ENCODE results near the gene SLC16A10. TPM values are rescaled to one million over a fixed set of nuclear protein-coding genes. Genes with fewer than 3 reads are reported as not detected.

The SLC16A10 gene
- total RNA-seq, 1 experiment from 2014 or later, result 0.18 TPM

- TF ChIP-seq SIN3A (IDR thresholded peaks at IDR 0.05; ENCODE audit: borderline replicate concordance, insufficient read depth, low read depth, low read length), result no peak
- TF ChIP-seq REST (IDR thresholded peaks at IDR 0.05; ENCODE audit: insufficient read depth in 1 of 2, low read depth in 2 of 2, low read length in 1 of 2), result no peak
- no peak for TF ChIP-seq CTCF (IDR thresholded peaks at IDR 0.05)
- no peak for TF ChIP-seq POLR2AphosphoS5 (IDR thresholded peaks at IDR 0.05; ENCODE audit: low read depth, low read length)
- TF ChIP-seq TCF7L2 (IDR thresholded peaks at IDR 0.05; ENCODE audit: low read depth, low read length), result no peak
- Histone ChIP-seq H3K4me3 (ENCODE audit: low read depth in 2 of 2, low read length in 2 of 2) (no peak overlapping the region), H3K9me3 (ENCODE audit: control insufficient read depth, insufficient read depth, low read depth, low read length) (no peaks in the 10 kb centered on the region; the same call in 1 of the 2 replicates), H3K36me3 (ENCODE audit: control insufficient read depth, insufficient read depth, low read length) (no peaks in the 10 kb centered on the region; the same call in 1 of the 2 replicates), H3K27ac (ENCODE audit: low read length) (no peak overlapping the region), H3K4me1 (ENCODE audit: control insufficient read depth, insufficient read depth, low read length) (no peaks in the 10 kb centered on the region), H3K27me3 (ENCODE audit: control insufficient read depth, insufficient read depth, low read length) (no peaks in the 10 kb centered on the region)
- POLR2A ChIA-PET, result no interaction called here
- in situ Hi-C loops (cut with HindIII; ENCODE audit: low pct_unique_long_range_greater_than_20kb, low sequenced_read_pairs) (no loop called here), intact Hi-C loops (cut with micrococcal nuclease; ENCODE audit: unreplicated experiment) (no loop called here)
- ATAC-seq (no peak), DNase-seq (ENCODE audit: low read depth, low spot score) (no peak)
- CTCF ChIA-PET, result no interaction called here
- BruUV-seq (replicated peaks), result no TSS peak
Observed at GRCh38 chr6:111276335-111276734, 189.0 kb downstream of the SLC16A10 start.

- POLR2A ChIA-PET, result no interaction called here
- no peak overlapping the region for H3K4me3 ChIP-seq (ENCODE audit: low read depth in 2 of 2, low read length in 2 of 2)
- H3K4me1 ChIP-seq (ENCODE audit: control insufficient read depth, insufficient read depth, low read length), result no peaks in the 10 kb centered on the region
- H3K36me3 ChIP-seq (ENCODE audit: control insufficient read depth, insufficient read depth, low read length), result no peaks in the 10 kb centered on the region; the same call in 1 of the 2 replicates
- ATAC-seq, result no peak
- no peaks in the 10 kb centered on the region; the same call in 1 of the 2 replicates for H3K9me3 ChIP-seq (ENCODE audit: control insufficient read depth, insufficient read depth, low read depth, low read length)
- CTCF ChIA-PET, result no interaction called here
- intact Hi-C loops (cut with micrococcal nuclease; ENCODE audit: unreplicated experiment) (no loop called here), in situ Hi-C loops (cut with HindIII; ENCODE audit: low pct_unique_long_range_greater_than_20kb, low sequenced_read_pairs) (no loop called here)
- DNase-seq (ENCODE audit: low read depth, low spot score), result no peak
- no TSS peak for BruUV-seq (replicated peaks)
- no peaks in the 10 kb centered on the region for H3K27me3 ChIP-seq (ENCODE audit: control insufficient read depth, insufficient read depth, low read length)
- no peak overlapping the region for H3K27ac ChIP-seq (ENCODE audit: low read length)
- TF ChIP-seq CTCF (IDR thresholded peaks at IDR 0.05), result no peak
- no peak for TF ChIP-seq TCF7L2 (IDR thresholded peaks at IDR 0.05; ENCODE audit: low read depth, low read length)
- no peak for TF ChIP-seq REST (IDR thresholded peaks at IDR 0.05; ENCODE audit: insufficient read depth in 1 of 2, low read depth in 2 of 2, low read length in 1 of 2)
- TF ChIP-seq POLR2AphosphoS5 (IDR thresholded peaks at IDR 0.05; ENCODE audit: low read depth, low read length), result no peak
- no peak for TF ChIP-seq SIN3A (IDR thresholded peaks at IDR 0.05; ENCODE audit: borderline replicate concordance, insufficient read depth, low read depth, low read length)
Observed at GRCh38 chr6:111276736-111277135, 189.4 kb downstream of the SLC16A10 start.
